PC-9 (cell line): ENCODE measurements around the gene KATNB1. TPM values are rescaled to one million over a fixed set of nuclear protein-coding genes. Genes with fewer than 3 reads are reported as not detected.

Source experiments
- BruUV-seq: library from RNA; stranded (reverse); fragments of 400-500 nt; replicated peaks from 2 replicates; lab custom pipeline; 2021; lab: Mats Ljungman, UMichigan
- CTCF ChIA-PET: fragments of 300-600 bp; sonication (Branson Sonifier 250); formaldehyde crosslinking; loops from one replicate; lab custom pipeline; 2022; ENCODE audit warnings: antibody characterized with exemption; lab: Charles Lee
- POLR2A ChIA-PET: fragments of 300-600 bp; sonication (Branson Sonifier 250); formaldehyde crosslinking; loops from one replicate; lab custom pipeline; 2022; ENCODE audit warnings: antibody characterized with exemption; ENCODE audit not compliant: unreplicated experiment; lab: Charles Lee
- DNase-seq, 2 experiments: peaks; one replicate each; pipeline versions ENCODE4 v3.0.0 to v3.0.0-alpha.2; 2015 to 2022; ENCODE audit warnings: mixed read lengths in 1 of 2
- H2AFZ ChIP-seq: fragments of 200-600 bp; sonication (generic); 2 replicates; pipeline ENCODE4 v1.8.1; 2017; ENCODE audit warnings: antibody characterized with exemption
- H3F3A ChIP-seq: fragments of 200-600 bp; sonication (generic); 2 replicates; pipeline ENCODE4 v1.8.1; 2017; ENCODE audit warnings: antibody characterized with exemption, mild to moderate bottlenecking, low read depth; ENCODE audit not compliant: insufficient read depth
- H3K27ac ChIP-seq: fragments of 200-600 bp; sonication (generic); 2 replicates; pipeline ENCODE4 v1.6.1; 2016; ENCODE audit warnings: mixed run types
- H3K27me3 ChIP-seq: fragments of 200-600 bp; sonication (generic); 2 replicates; pipeline ENCODE4 v1.6.1; 2016; ENCODE audit warnings: low read depth, mixed run types; ENCODE audit not compliant: insufficient read depth
- H3K36me3 ChIP-seq: fragments of 200-600 bp; sonication (generic); 2 replicates; pipeline ENCODE4 v1.6.1; 2016; ENCODE audit warnings: low read depth, mixed run types
- H3K4me1 ChIP-seq: fragments of 200-600 bp; sonication (generic); replicated peaks from 2 replicates; pipeline ENCODE4 v1.6.1; 2016; ENCODE audit warnings: mixed run types; ENCODE audit not compliant: insufficient read depth
- H3K4me2 ChIP-seq: fragments of 200-600 bp; sonication (generic); 2 replicates; pipeline ENCODE4 v1.6.1; 2017; ENCODE audit warnings: mixed run types
- H3K4me3 ChIP-seq: fragments of 200-600 bp; sonication (generic); 2 replicates; pipeline ENCODE4 v1.6.1; 2016; ENCODE audit warnings: mixed run types
- H3K79me2 ChIP-seq: fragments of 200-600 bp; sonication (generic); 2 replicates; pipeline ENCODE4 v1.6.1; 2017; ENCODE audit warnings: low read depth, mixed run types
- H3K9me2 ChIP-seq: fragments of 200-600 bp; sonication (generic); 2 replicates; pipeline ENCODE4 v1.8.1; 2017; ENCODE audit warnings: mild to moderate bottlenecking; ENCODE audit not compliant: insufficient read depth
- H3K9me3 ChIP-seq: fragments of 200-600 bp; sonication (generic); 2 replicates; pipeline ENCODE4 v1.8.1; 2016; ENCODE audit warnings: low read depth; ENCODE audit not compliant: insufficient read depth
- H4K20me1 ChIP-seq: fragments of 200-600 bp; sonication (generic); 2 replicates; pipeline ENCODE4 v1.8.1; 2017; ENCODE audit not compliant: insufficient read depth
- CTCF ChIP-seq: fragments of 200-600 bp; sonication (generic); conservative IDR thresholded peaks from 2 replicates; pipeline ENCODE4 v1.6.1; 2017; ENCODE audit warnings: mixed run types, antibody characterized with exemption, mild to moderate bottlenecking, moderate library complexity
- EZH2 ChIP-seq: fragments of 200-600 bp; sonication (generic); IDR thresholded peaks from 2 replicates; pipeline ENCODE4 v1.8.0; 2017; ENCODE audit warnings: antibody characterized with exemption, low read depth
- intact Hi-C: fragments of 100-400 bp; cut with micrococcal nuclease; formaldehyde crosslinking; loops from one replicate; pipeline ENCODE4 v1.10.0; 2022; ENCODE audit not compliant: unreplicated experiment
- total RNA-seq: library from RNA; stranded (reverse); gene quantifications from 2 replicates; pipeline ENCODE4 v1.2.3, GENCODE V29; 2021

KATNB1 gene
- total RNA-seq, 1 experiment from 2014 or later = 27.7 TPM

DNA sequence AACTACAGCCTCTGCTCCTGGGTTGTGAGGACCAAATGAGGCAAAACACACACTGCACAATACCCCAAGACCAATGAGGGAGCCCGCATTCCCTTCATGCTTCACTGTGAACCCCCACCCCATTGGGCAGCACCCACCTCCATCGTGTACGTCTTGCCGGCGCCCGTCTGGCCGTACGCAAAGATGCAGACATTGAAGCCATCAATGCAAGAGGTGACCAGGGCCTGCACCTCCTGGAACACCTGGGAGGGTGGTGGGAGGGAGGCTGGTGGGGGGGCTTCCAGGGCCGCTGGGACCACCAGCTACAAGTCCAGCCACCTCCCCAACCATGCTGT is 28.4 kb downstream of the KATNB1 start:
- H3K4me3 ChIP-seq = no peak overlapping the region
- ChIA-PET POLR2A (no interaction called here), CTCF (interaction anchor here (0.8 kb wide), 1 partner anchor 31 kb away, joined by 3 read pairs; no protein-coding TSS in a partner anchor)
- no peaks in the 10 kb centered on the region; the same call in 1 of the 2 replicates for H3K36me3 ChIP-seq
- no peaks in the 10 kb centered on the region for H3K9me3 ChIP-seq
- DNase-seq = no peak
- H3K4me2 ChIP-seq = no peak overlapping the region
- H3K27ac ChIP-seq = no peak overlapping the region
- no peaks in the 10 kb centered on the region for H3K79me2 ChIP-seq
- intact Hi-C loops = loop anchor here (2.0 kb wide), 1 partner anchor 63 kb away; no protein-coding TSS in a partner anchor
- peaks cover 31% of the 10 kb centered on the region for H3K4me1 ChIP-seq
- no peak overlapping the region for H2AFZ ChIP-seq
- no TSS peak for BruUV-seq
- no peaks in the 10 kb centered on the region for H3K27me3 ChIP-seq
- TF ChIP-seq EZH2 = no peak
- TF ChIP-seq CTCF = no peak
- no peaks in the 10 kb centered on the region for H4K20me1 ChIP-seq
- H3K9me2 ChIP-seq = no peaks in the 10 kb centered on the region
- H3F3A ChIP-seq = peaks cover 12% of the 10 kb centered on the region; the same call in 1 of the 2 replicates

GRCh38 chr16:57764341-57765159 is 29.0 kb downstream of the KATNB1 start:
- no peaks in the 10 kb centered on the region for H3K9me2 ChIP-seq
- no peaks in the 10 kb centered on the region for H3K79me2 ChIP-seq
- H3K9me3 ChIP-seq = no peaks in the 10 kb centered on the region
- ChIA-PET POLR2A (no interaction called here), CTCF (interaction anchor here (0.8 kb wide), 1 partner anchor 31 kb away, joined by 3 read pairs; no protein-coding TSS in a partner anchor)
- H3K27ac ChIP-seq = peak overlapping the region; percentile 83
- no peaks in the 10 kb centered on the region for H3K27me3 ChIP-seq
- no TSS peak for BruUV-seq
- intact Hi-C loops = loop anchor here (2.0 kb wide), 1 partner anchor 64 kb away; no protein-coding TSS in a partner anchor
- H3K36me3 ChIP-seq = no peaks in the 10 kb centered on the region; the same call in 1 of the 2 replicates
- no peak overlapping the region for H2AFZ ChIP-seq
- peak overlapping the region; percentile 64 for H3K4me2 ChIP-seq
- H4K20me1 ChIP-seq = no peaks in the 10 kb centered on the region
- DNase-seq = peak; percentile 69 to 78
- H3K4me3 ChIP-seq = no peak overlapping the region
- H3K4me1 ChIP-seq = peaks cover 25% of the 10 kb centered on the region
- H3F3A ChIP-seq = peaks cover 11% of the 10 kb centered on the region; the same call in 1 of the 2 replicates
- TF ChIP-seq EZH2 = no peak
- TF ChIP-seq CTCF = no peak

GRCh38 chr16:57765160-57765728 is 29.7 kb downstream of the KATNB1 start:
- H3K4me1 ChIP-seq = peaks cover 18% of the 10 kb centered on the region
- H3K9me2 ChIP-seq = no peaks in the 10 kb centered on the region
- peaks cover 4% of the 10 kb centered on the region; the same call in 1 of the 2 replicates for H3F3A ChIP-seq
- no peaks in the 10 kb centered on the region for H3K27me3 ChIP-seq
- no peak overlapping the region for H3K27ac ChIP-seq
- no TSS peak for BruUV-seq
- H3K9me3 ChIP-seq = no peaks in the 10 kb centered on the region
- H3K36me3 ChIP-seq = no peaks in the 10 kb centered on the region; the same call in 1 of the 2 replicates
- H2AFZ ChIP-seq = no peak overlapping the region
- ChIA-PET POLR2A (no interaction called here), CTCF (no interaction called here)
- no peak overlapping the region for H3K4me2 ChIP-seq
- no peaks in the 10 kb centered on the region for H4K20me1 ChIP-seq
- intact Hi-C loops = loop anchor here (2.0 kb wide), 1 partner anchor 64 kb away; no protein-coding TSS in a partner anchor
- no peaks in the 10 kb centered on the region for H3K79me2 ChIP-seq
- no peak for DNase-seq
- TF ChIP-seq EZH2 (no peak), CTCF (no peak)
- no peak overlapping the region for H3K4me3 ChIP-seq
